Parathyroid adenoma (tissue), 2 donors: Measurements from ENCODE around the gene DCLK3.

Experiments
- H2AFZ ChIP-seq: fragments of 300-600 bp; sonication (generic); one replicate; pipeline ENCODE4 v1.7.0; 2017; ENCODE audit warnings: antibody characterized with exemption, mild to moderate bottlenecking
- H3K27ac ChIP-seq: fragments of 300-600 bp; sonication (generic); one replicate; pipeline ENCODE4 v1.7.0; 2017
- H3K27me3 ChIP-seq: fragments of 300-600 bp; sonication (generic); one replicate; pipeline ENCODE4 v1.7.0; 2017; ENCODE audit warnings: low read length; ENCODE audit not compliant: control insufficient read depth, insufficient read depth
- H3K36me3 ChIP-seq: fragments of 300-600 bp; sonication (generic); one replicate; pipeline ENCODE4 v1.7.0; 2017; ENCODE audit warnings: low read length; ENCODE audit not compliant: control insufficient read depth, insufficient read depth
- H3K4me1 ChIP-seq: fragments of 300-600 bp; sonication (generic); one replicate; pipeline ENCODE4 v1.7.0; 2017; ENCODE audit warnings: control low read depth
- H3K4me2 ChIP-seq: fragments of 300-600 bp; sonication (generic); one replicate; pipeline ENCODE4 v1.7.0; 2017; ENCODE audit warnings: low read length
- H3K4me3 ChIP-seq: fragments of 300-600 bp; sonication (generic); one replicate; pipeline ENCODE4 v1.7.0; 2017; ENCODE audit warnings: low read depth, low read length
- H3K79me2 ChIP-seq: fragments of 300-600 bp; sonication (generic); one replicate; pipeline ENCODE4 v1.7.0; 2017; ENCODE audit warnings: control low read depth
- H3K9ac ChIP-seq: fragments of 300-600 bp; sonication (generic); one replicate; pipeline ENCODE4 v1.7.0; 2017; ENCODE audit warnings: mild to moderate bottlenecking
- H3K9me3 ChIP-seq: fragments of 300-600 bp; sonication (generic); one replicate; pipeline ENCODE4 v1.7.0; 2017; ENCODE audit warnings: low read length; ENCODE audit not compliant: control insufficient read depth
- CTCF ChIP-seq: fragments of 300-600 bp; sonication (generic); IDR thresholded peaks from one replicate; pipeline ENCODE4 v1.7.0; 2017; ENCODE audit warnings: antibody characterized with exemption, mild to moderate bottlenecking
- donor health status: primary hyperparathyroidism.

The DCLK3 gene

GRCh38 chr3:36763850-36764703 is at the start of gene DCLK3:
DCLK3 (minus strand) TSS chr3:36764553; CDS start chr3:36764263, 290 bp downstream.
- H3K9ac ChIP-seq = no peak within 1 kb of the TSS
- peak; percentile 7 for TF ChIP-seq CTCF
- peak within 1 kb of the TSS; percentile 9 for H3K4me2 ChIP-seq
- no peaks in the 10 kb centered on the region for H3K79me2 ChIP-seq
- no peaks in the 10 kb centered on the region for H3K9me3 ChIP-seq
- H3K27me3 ChIP-seq = peaks cover 3% of the 10 kb centered on the region
- H3K4me3 ChIP-seq = no peak within 1 kb of the TSS
- no peaks in the 10 kb centered on the region for H3K36me3 ChIP-seq
- H3K27ac ChIP-seq = no peak within 1 kb of the TSS
- no peaks in the 10 kb centered on the region for H3K4me1 ChIP-seq
- peak within 1 kb of the TSS; percentile 52 for H2AFZ ChIP-seq

GRCh38 chr3:36813305-36813704 is 49.0 kb upstream of the DCLK3 start:
- Histone ChIP-seq H3K36me3 (no peaks in the 10 kb centered on the region), H3K9me3 (no peaks in the 10 kb centered on the region), H3K9ac (no peak overlapping the region), H3K79me2 (no peaks in the 10 kb centered on the region), H3K4me3 (no peak overlapping the region), H3K4me2 (no peak overlapping the region), H3K4me1 (no peaks in the 10 kb centered on the region), H3K27ac (no peak overlapping the region), H2AFZ (no peak overlapping the region), H3K27me3 (no peaks in the 10 kb centered on the region)
- TF ChIP-seq CTCF = no peak

GRCh38 chr3:36812240-36812639 is 47.9 kb upstream of the DCLK3 start:
- Histone ChIP-seq H3K9me3 (no peaks in the 10 kb centered on the region), H3K27ac (no peak overlapping the region), H3K36me3 (no peaks in the 10 kb centered on the region), H3K4me3 (no peak overlapping the region), H3K9ac (no peak overlapping the region), H3K27me3 (no peaks in the 10 kb centered on the region), H2AFZ (no peak overlapping the region), H3K4me2 (no peak overlapping the region), H3K4me1 (no peaks in the 10 kb centered on the region), H3K79me2 (no peaks in the 10 kb centered on the region)
- TF ChIP-seq CTCF = no peak

GRCh38 chr3:36811768-36812167 is 47.4 kb upstream of the DCLK3 start:
- no peak for TF ChIP-seq CTCF
- Histone ChIP-seq H3K27me3 (no peaks in the 10 kb centered on the region), H3K9me3 (no peaks in the 10 kb centered on the region), H3K27ac (no peak overlapping the region), H3K4me3 (no peak overlapping the region), H3K4me2 (no peak overlapping the region), H3K9ac (no peak overlapping the region), H3K79me2 (no peaks in the 10 kb centered on the region), H3K4me1 (no peaks in the 10 kb centered on the region), H3K36me3 (no peaks in the 10 kb centered on the region), H2AFZ (no peak overlapping the region)
